Effector CD4-positive, alpha-beta T cell (primary cell): Measurements from ENCODE around the gene CRB3.
"Not testable (repeated sequence)": the region's sequence is repeated elsewhere in the genome, so short reads cannot be mapped to it uniquely, and the experiment has no call there.

ENCODE experiments used
- DNase-seq: peaks from one replicate; pipeline ENCODE4 v3.0.0-alpha.2; 2020
- total RNA-seq: gene quantifications from one replicate; lab custom pipeline; 2026; lab: John Stamatoyannopoulos, UW

The CRB3 gene, protein sequence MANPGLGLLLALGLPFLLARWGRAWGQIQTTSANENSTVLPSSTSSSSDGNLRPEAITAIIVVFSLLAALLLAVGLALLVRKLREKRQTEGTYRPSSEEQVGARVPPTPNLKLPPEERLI
- 4.1 reads per million, percentile 16 among the genes with 10 or more reads in this experiment for total RNA-seq

GRCh38 chr19:6464070-6464873 lies at the start of gene CRB3:
TSS of gene CRB3 (plus strand) at chr19:6464271. CDS start at chr19:6464702, 431 bp downstream.
- DNase-seq, result peak; percentile 36

DNA sequence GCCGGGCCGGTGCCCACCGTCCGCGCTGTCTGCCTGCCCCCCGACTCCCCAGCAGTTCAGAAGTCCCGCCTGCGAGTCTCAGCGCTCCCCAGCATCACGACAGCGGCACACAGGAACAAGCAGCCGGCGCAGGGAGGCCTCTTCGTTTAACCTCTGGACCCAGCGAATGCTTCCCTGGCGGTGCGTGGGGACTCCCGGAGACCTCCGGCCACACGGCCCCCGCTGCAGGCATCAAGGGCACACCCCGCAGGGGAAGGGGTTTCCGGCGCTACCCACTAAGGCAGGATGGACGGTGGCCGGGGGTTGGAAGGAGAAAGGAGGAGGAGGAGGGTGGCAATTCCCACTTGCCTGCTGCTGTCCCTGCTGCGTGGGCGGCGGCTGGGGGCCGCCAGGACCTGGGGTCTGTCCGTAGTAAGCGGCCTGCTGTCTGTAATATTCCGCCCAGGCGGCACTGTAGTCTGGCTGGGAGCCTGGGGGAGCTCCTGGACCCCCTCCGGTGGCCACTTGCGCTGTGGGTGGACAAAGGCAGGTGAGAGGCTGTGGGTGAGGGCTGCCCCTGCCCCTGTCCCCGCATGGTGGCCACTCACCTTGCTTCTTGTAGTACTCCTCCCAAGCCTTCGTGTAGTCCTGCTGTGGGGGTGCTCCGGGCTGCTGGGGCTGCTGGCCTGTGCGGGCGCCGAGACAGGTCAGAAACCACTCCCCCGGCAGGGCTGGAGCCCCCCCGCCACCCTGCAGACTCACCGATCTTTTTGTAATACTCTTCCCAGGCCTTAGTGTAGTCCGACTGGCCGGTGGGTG lies 49.1 kb upstream of the CRB3 start:
- no peak for DNase-seq

- DNase-seq, result no peak
These were observed 48.4 kb upstream of the CRB3 start for GRCh38 chr19:6415591-6416190.

DNA sequence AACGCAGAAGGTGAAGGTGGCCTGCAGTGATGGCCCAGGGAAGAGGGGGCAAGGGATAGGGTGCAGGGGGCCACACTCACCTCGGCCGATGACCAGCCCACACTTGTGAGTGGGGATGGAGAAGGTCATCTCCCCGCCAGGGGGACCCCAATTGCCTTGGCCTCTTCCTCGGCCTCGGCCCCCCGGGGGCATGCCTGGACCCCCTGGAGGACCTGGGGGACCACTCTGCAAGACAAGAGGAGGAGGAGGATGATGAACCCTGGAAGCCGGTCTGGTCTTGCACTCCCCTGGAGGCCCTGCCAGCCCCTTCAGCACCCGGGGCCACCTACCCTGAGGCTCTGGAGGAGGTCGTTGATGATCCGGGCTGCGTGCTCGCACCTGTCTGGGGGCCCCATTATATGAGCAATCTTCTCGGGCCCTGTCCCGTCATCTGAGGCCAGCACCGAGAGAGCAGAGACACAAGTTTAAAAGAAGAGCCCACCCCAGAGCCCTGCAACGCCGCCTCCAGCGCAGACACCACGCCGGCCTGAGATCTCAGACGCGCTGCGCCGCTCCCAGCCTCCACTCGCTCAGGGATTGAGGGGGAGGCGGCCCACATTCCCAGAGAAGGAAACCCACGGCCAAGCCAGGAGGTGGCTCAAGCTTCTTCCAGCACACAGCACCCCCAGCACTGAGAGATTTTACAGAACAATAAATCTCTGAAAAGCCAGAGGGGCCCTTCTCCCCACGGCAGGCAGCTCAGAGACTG lies 47.2 kb upstream of the CRB3 start:
- no peak for DNase-seq

DNA sequence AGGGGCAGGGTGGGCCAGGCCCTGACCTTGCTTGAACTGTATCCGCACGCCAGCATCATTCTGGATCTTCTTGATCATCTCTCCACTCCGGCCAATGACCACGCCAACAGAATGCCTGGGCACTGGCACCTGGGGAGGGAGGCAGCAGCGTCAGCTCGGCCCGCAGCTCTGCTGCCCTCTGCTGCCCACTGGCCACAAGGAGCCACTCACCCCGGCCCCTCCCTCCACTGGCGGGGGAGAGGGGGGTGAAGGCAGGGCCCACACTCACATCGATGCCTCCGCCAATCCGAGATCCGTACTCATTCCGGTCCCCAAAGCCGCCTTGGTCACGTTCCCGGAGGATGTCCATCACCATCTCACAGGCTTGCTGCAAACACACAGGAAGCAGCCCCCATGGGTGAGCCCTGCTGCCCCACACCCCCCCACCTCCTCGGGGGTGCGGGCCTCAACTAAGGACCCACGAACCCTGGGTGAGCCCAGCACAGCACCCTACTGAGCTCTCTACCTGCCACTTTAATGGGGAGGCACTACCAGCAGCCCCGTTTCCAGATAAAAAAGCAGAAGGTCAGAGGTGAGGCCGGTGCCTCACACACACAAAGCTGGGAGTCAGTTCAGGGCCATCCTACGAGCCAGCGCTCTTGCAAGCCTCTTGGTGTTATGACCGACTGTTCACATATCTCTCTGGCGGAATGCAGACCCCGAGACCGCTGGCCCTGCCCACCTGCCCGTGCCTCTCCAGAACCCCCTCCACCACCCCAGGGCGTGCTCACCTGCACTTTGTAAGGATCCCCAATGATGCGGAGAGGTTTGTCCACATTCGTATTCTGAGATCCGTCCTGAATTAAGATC lies 46.1 kb upstream of the CRB3 start:
- no peak for DNase-seq

DNA sequence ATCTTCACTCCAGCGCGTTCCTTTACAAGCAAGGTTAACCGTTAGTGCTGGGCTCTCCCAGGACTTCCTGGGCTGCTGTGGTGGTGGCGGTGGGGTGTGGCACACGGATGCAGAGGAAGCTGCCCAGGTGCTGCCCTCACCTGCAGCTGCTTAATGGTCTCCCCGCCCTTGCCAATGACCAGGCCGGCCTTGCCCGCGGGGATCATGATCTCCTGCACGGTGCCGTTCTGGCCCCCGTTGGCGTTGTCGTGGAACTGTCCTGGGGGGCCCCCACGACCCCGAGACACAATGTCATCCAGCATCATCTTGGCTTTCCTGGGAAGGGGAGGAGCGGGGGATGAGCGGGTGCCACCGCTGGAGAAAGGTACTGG lies 45.5 kb upstream of the CRB3 start:
- DNase-seq, result no peak

GRCh38 chr19:6421075-6422014 lies 42.7 kb upstream of the CRB3 start:
- DNase-seq, result no peak

DNA sequence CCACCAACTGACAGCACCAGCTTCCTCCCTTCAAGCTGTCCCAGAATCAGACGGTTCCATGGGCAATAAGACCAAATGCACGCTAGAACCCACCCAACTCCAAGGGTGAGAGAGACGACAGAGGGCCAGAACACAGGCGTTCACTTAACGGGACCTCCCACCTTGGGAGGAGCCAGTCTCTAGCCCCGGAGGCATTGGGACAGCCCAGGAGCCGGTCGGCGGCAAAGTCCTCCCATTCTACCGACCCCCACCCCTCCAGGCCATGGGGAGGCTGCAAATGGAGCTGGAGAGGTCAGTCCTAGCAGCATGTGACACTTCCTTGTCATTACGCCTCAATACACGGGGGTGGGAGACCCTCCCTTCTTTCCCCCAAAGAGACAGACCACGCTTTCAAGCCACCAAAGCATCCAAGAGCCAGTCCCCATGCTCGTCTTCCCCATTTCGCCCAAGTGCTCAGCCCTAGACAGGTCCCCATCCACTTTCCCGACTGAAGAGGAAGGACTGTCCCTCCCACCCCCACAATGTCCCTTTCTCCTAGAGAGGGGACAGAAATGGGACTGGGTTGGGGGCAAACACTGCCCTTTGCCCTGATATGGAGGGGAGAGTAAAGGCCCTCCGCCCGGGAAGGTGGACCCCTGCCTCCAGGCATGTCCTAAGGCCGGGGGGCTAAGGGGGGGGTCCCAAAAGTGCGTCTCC lies 40.4 kb upstream of the CRB3 start:
- no peak for DNase-seq

DNA sequence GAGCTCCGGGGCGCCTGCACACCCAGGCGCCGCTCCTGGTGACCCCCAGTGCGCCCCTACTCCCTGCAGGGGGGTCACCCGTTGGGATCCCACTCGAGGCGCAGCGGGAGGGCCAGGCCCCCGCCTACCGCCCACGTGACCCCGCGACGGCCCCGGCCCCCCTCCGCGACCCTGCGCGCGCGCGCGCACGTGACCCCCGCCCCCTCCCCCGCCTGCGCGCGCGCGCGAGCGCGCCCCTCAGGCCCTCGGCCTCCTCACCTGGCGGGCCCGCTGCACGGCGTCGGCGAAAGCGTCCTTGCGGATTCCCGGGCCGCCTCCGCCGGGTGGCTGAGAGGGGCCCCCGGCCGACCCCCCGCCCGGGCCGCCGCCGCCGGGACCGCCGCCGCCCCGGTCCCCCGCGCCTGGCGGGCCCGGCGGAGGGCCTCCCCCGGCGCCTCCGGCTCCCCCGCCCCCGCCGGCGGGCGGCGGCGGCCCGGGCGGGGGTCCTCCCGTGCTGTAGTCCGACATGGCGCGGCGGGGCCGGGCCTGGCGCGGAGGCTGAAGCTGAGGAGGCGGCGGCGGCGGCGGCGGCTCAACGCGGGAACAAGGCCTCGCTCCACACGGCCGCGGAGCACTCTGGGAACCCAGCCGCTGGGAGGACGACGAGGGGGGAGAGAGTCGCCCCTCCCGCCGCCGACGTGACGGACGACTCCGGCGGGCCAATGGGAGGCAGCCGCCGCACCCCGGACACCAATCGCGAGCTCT lies 39.7 kb upstream of the CRB3 start, which contains the start of gene KHSRP:
Gene KHSRP (minus strand): TSS at position 617 of the 744 bp plus-strand sequence. CDS start 110 bp downstream, at position 507.
- no peak for DNase-seq

DNA sequence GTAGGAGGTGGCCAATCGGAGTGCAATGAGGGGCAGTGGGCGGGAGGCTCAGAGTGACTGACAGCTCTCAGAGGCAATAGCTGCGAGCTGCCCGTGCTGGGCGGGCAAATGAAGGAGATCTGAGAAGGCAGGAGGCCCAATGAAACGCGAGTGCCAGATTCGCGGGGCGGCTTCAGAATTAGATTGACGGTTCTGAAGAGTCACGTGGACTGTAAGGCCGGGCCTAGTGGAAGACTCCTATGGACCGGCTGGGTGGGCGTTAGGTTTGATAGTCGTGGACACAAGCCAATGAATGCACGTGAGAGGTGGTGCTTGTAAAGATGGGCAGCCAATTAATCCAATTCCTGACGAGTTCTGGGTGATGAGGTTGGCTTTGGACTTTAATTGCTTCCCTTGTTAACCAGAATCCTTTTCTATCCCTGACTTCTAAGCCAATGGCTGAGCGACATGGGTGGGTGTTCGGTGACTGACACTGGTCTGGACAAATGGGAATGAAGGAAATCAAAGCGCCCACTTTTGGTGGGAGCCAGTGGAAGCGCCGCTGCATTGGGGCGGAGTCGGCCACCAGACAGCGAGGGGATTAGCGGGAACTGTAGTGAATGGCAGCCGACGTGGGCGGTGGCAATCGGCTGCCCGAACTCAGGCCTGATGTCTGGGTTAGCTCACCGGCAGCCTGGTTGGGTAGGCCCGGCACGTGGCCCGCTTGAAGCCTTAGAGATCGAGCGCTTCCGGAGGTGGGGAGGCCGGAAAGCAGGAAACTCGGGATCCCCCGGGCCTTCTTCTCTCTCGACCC lies 38.9 kb upstream of the CRB3 start:
- peak; percentile 99 for DNase-seq

DNA sequence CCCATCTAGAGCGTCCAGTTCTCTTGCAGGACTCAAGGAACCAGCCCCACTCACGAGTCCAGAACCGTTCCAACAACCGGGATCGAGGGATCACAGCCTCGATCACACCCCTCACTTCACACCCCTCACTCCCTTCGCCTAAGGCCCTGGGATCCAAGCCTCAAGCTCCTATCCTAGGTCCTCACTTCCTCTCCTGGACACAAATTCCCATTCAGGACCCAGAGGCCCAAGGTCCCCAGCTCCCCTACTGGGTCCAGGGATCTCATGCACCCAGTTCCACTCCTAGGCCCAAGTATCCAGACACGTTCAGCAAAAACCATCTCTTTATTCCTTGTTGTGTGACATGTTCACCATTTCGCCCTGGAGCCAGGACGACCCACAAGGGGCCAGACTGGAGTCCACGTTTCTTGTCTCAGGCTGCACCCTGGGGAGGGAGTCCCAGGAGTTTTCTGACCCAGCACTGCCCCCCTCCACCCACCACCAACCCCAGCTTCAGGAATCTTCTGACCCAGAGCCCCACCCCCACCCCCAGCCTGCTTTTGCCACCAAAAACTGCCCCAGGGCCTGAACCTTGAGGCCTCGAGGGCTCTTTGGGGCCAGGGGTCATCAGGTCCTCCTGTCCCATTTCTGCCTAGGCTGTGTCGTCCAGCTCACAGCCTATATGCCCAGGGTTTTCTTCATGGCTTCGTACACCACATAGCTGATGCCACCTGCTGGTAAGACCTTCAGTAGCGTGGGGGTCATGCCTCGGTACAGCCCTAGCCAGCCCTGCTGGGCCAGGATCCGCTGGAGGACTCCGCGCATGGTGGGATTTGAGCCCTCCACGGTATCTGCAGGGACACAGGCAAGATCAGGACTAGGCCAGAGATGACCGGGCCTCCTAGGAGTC lies 38.1 kb upstream of the CRB3 start:
- no peak for DNase-seq

DNA sequence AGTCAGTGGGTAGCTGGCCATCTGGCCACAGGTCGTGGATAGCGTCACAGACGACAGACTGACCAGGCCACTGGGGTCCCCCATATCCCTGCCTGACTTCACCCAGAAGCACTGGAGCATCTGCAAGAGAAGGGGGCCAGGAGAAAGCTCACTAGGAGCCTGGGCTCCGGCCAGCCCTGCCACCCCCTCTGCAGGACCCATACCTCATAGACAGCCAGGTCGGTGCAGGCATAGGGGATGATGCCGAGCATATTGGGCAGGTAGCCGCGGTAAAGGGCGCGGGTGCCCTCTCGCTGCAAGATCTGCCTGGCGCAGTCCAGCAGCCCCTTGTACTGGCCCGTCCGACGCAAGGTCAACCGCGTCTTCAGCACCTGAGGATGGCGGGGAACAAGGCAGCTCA lies 36.9 kb upstream of the CRB3 start:
- DNase-seq, result no peak

DNA sequence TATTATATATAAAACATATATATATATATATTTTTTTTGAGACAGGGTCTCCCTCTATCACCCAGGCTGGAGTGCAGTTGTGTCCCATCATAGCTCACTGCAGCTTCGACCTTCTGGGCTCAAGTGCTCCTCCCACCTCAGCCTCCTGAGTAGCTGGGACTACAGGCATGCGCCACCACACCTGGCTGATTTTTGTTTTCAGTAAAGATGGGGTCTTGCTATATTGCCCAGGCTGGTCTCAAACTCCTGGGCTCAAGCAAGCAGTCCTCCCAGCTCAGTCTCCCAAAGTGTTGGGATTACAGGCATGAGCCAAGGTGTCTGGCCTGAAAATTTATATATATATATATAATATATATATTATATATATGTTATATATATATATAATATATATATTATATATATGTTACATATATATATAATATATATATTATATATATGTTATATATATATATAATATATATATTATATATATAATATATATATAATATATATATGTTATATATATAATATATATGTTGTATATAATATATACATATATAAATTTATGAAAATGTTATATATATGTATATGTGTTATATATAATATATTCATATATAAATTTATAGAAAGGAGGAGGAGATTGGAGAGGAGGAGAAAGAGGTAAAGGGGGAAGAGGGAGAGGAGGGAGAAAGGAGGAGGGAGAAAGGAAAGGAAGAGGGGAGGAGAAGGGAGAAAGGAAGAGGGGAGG lies 35.2 kb upstream of the CRB3 start:
- not testable (repeated sequence) for DNase-seq

DNA sequence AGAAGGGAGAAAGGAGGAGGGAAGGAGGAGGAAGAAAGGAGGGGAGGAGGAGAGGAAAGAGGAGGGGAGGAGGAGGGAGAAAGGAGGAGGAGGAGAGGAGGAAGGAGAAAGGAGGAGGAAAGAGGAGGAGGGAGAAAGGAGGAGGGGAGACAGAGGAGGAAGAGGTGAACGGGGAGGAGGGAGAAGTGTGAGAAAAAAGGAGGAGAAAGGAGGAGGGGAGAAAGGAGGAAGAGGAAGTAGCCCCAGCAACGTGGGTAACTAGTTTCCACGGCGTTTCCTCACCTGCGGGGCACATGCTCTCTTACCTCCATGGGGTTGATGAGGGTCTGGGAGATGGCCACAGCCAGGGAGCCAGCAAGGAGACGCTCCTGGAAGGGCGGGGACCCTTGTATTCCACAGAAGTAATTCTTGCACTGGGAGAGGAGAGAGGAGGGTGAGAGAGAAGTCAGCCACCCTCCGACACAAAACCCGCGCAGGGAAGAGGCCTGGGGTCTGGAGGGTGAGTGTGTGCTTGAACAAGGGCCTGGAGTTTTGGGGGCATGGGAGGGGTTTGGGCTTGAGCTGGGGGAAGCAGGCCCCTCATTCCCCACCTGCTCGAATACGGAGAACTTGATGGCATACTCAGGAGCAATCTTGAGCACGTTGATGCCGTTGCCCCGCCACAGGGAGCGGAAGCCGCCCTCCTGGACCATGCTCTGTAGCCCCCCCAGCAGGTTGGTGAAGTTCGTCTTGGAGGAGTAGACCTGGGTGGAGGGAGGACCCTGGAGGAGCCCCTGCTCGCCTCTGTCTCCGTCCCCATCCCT lies 34.5 kb upstream of the CRB3 start:
- DNase-seq, result no peak

DNA sequence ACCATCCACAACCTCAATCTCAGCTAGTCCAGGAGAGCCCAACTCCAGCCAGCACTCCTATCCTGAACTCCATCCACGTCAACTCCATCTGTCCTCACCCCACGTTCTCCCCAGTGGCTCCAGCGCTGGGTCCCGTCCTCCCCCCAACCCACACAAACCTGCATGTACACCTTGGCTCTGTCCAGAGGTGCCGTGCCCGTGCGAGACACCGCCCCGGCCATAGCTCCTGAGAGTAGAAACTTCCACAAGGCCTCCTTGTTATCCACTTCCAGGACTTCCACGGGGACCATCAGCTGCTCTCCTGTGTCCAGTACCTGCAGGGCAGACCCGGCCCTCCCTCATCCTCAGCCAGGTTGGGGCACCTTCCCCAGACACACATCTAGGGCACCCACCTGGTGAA lies 32.2 kb upstream of the CRB3 start:
- DNase-seq, result no peak
